DND-41 (cell line): ENCODE measurements around the gene CHRNA1.

Experiments
- ATAC-seq: fragments of 200-7000 bp; cut with Tn5 transposase; 3 replicates; pipeline ENCODE4 v1.9.1; 2021; ENCODE audit warnings: low read depth; ENCODE audit not compliant: insufficient read depth
- DNase-seq: peaks from one replicate; pipeline ENCODE4 v3.0.0-alpha.2; 2020
- H2AFZ ChIP-seq: 2 replicates; pipeline ENCODE4 v1.6.0; 2012; ENCODE audit warnings: low read depth, low read length
- H3K27ac ChIP-seq: 2 replicates; pipeline ENCODE4 v1.5.1; 2012; ENCODE audit warnings: low read length, inconsistent platforms
- H3K27me3 ChIP-seq: fragments of 200-600 bp; sonication (generic); 2 replicates; pipeline ENCODE4 v1.6.0; 2012; ENCODE audit warnings: low read length, mild to moderate bottlenecking, inconsistent platforms; ENCODE audit not compliant: insufficient read depth, poor library complexity
- H3K36me3 ChIP-seq: 2 replicates; pipeline ENCODE4 v1.5.1; 2012; ENCODE audit warnings: low read length, inconsistent platforms; ENCODE audit not compliant: insufficient read depth
- H3K4me1 ChIP-seq: 2 replicates; pipeline ENCODE4 v1.5.1; 2012; ENCODE audit warnings: mild to moderate bottlenecking, low read length; ENCODE audit not compliant: insufficient read depth
- H3K4me2 ChIP-seq: 2 replicates; pipeline ENCODE4 v1.6.0; 2012; ENCODE audit warnings: mild to moderate bottlenecking, moderate library complexity, low read length, inconsistent platforms; ENCODE audit not compliant: insufficient read depth
- H3K4me3 ChIP-seq, 2 experiments: fragments of 200-600 bp in 1 of 2; shearing (Covaris generic) in 1 of 2; 2 replicates each; pipeline ENCODE4 v1.5.1; 2012 to 2016; ENCODE audit warnings: inconsistent platforms in 2 of 2, low read length in 2 of 2, mild to moderate bottlenecking in 2 of 2, low read depth in 1 of 2, moderate library complexity in 1 of 2
- H3K79me2 ChIP-seq: 2 replicates; pipeline ENCODE4 v1.6.0; 2012; ENCODE audit warnings: low read length, inconsistent platforms; ENCODE audit not compliant: insufficient read depth
- H3K9ac ChIP-seq: 2 replicates; pipeline ENCODE4 v1.6.0; 2012; ENCODE audit warnings: low read depth, mild to moderate bottlenecking, inconsistent platforms, low read length, moderate library complexity
- H3K9me3 ChIP-seq: 2 replicates; pipeline ENCODE4 v1.5.1; 2012; ENCODE audit warnings: low read length, moderate library complexity, mild to moderate bottlenecking, inconsistent platforms; ENCODE audit not compliant: insufficient read depth, severe bottlenecking
- H4K20me1 ChIP-seq: 2 replicates; pipeline ENCODE4 v1.6.0; 2012; ENCODE audit warnings: low read length; ENCODE audit not compliant: insufficient read depth
- EZH2 ChIP-seq: IDR thresholded peaks from 3 replicates; pipeline ENCODE4 v1.6.1; 2012; ENCODE audit warnings: borderline replicate concordance, low read depth, mild to moderate bottlenecking, moderate library complexity, low read length, inconsistent platforms; ENCODE audit not compliant: severe bottlenecking
- TF ChIP-seq, protein P1 (sequence below): IDR thresholded peaks from 2 replicates; pipeline ENCODE4 v1.5.1; 2012; ENCODE audit warnings: borderline replicate concordance, low read length, moderate library complexity, mild to moderate bottlenecking; ENCODE audit not compliant: poor library complexity, severe bottlenecking; ENCODE audit errors: extremely low read depth

Gene CHRNA1

DNA sequence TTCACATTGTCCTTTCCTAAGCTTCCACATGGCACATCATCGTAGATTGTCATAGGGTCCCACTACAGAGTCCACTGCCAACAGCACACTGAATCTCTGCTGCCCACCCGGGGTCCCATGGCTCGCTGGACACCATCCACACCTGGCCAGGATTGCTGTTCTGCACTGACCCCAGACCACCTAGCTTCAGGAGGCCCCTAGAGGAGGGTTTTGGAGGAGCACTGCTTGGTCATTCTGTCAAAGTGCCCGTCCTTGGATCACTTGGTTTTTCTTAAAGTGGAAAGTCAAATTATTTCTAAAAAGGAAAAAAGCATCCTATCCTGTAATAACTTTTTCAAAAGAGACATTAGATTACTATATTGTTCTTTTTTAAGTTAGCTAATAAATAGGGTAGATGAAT is 59.0 kb downstream of the CHRNA1 start:
- ATAC-seq (no peak), DNase-seq (no peak)
- no peaks in the 10 kb centered on the region for H3K79me2 ChIP-seq
- H2AFZ ChIP-seq, result no peak overlapping the region
- TF ChIP-seq EZH2, result no peak
- TF ChIP-seq, protein P1, sequence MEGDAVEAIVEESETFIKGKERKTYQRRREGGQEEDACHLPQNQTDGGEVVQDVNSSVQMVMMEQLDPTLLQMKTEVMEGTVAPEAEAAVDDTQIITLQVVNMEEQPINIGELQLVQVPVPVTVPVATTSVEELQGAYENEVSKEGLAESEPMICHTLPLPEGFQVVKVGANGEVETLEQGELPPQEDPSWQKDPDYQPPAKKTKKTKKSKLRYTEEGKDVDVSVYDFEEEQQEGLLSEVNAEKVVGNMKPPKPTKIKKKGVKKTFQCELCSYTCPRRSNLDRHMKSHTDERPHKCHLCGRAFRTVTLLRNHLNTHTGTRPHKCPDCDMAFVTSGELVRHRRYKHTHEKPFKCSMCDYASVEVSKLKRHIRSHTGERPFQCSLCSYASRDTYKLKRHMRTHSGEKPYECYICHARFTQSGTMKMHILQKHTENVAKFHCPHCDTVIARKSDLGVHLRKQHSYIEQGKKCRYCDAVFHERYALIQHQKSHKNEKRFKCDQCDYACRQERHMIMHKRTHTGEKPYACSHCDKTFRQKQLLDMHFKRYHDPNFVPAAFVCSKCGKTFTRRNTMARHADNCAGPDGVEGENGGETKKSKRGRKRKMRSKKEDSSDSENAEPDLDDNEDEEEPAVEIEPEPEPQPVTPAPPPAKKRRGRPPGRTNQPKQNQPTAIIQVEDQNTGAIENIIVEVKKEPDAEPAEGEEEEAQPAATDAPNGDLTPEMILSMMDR, result no peak
- H3K9ac ChIP-seq, result no peak overlapping the region
- H3K36me3 ChIP-seq, result no peaks in the 10 kb centered on the region
- H3K4me3 ChIP-seq, result no peak overlapping the region
- no peaks in the 10 kb centered on the region for H3K4me1 ChIP-seq
- H4K20me1 ChIP-seq, result no peaks in the 10 kb centered on the region
- H3K9me3 ChIP-seq, result no peaks in the 10 kb centered on the region
- H3K4me2 ChIP-seq, result no peak overlapping the region
- no peak overlapping the region for H3K27ac ChIP-seq
- H3K27me3 ChIP-seq, result peaks cover 23% of the 10 kb centered on the region

DNA sequence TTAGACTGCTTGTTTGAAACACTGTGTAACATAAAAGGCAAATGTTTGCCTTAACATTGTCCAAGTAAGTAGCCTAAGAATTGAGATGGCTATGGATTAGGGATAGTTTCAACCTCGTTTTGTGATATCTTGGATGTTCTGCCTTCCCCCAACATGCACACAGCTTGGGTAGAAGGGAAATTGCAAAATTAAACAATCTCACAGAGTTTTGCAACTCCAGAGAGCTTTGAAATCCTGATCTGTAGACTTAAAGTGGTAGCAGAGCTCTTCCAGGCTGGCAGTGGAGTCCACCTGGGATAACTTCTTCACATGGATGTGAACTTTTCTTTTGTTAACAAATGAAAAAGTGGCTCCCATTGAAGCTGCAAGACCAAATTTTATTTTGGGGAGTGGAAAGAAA is 59.6 kb downstream of the CHRNA1 start:
- ATAC-seq, result no peak
- no peaks in the 10 kb centered on the region for H3K79me2 ChIP-seq
- H3K9ac ChIP-seq, result no peak overlapping the region
- H3K4me1 ChIP-seq, result no peaks in the 10 kb centered on the region
- H3K27ac ChIP-seq, result no peak overlapping the region
- no peak overlapping the region for H3K4me3 ChIP-seq
- no peak for DNase-seq
- no peak overlapping the region for H3K4me2 ChIP-seq
- no peaks in the 10 kb centered on the region for H3K36me3 ChIP-seq
- H4K20me1 ChIP-seq, result no peaks in the 10 kb centered on the region
- no peaks in the 10 kb centered on the region for H3K9me3 ChIP-seq
- peaks cover 19% of the 10 kb centered on the region for H3K27me3 ChIP-seq
- no peak overlapping the region for H2AFZ ChIP-seq
- TF ChIP-seq, protein P1, result no peak
- no peak for TF ChIP-seq EZH2

DNA sequence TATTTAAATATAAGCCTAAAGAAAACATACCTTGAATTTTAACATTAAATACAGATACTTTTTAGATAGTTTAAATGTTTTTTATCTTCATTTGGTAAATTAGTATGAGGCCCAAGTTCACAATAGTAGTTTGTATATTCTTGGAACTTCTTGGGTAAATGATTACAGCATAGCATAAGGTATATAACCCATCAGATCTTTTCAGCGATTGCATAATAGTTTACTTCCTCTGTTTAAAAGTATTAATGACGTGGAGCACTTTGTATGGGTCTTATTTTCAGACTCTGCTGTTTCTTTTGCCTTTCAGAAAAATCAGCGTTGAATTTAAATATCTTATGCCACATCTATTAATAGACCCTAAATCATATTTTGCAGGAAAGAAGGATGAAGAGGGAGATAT is 60.2 kb downstream of the CHRNA1 start:
- Histone ChIP-seq H3K36me3 (no peaks in the 10 kb centered on the region), H2AFZ (no peak overlapping the region), H3K9ac (no peak overlapping the region), H3K9me3 (no peaks in the 10 kb centered on the region), H3K4me2 (no peak overlapping the region), H3K4me1 (no peaks in the 10 kb centered on the region), H3K79me2 (no peaks in the 10 kb centered on the region), H3K4me3 (no peak overlapping the region), H3K27ac (no peak overlapping the region), H3K27me3 (peaks cover 19% of the 10 kb centered on the region), H4K20me1 (no peaks in the 10 kb centered on the region)
- ATAC-seq, result no peak
- DNase-seq, result no peak
- no peak for TF ChIP-seq EZH2
- TF ChIP-seq, protein P1, result no peak

DNA sequence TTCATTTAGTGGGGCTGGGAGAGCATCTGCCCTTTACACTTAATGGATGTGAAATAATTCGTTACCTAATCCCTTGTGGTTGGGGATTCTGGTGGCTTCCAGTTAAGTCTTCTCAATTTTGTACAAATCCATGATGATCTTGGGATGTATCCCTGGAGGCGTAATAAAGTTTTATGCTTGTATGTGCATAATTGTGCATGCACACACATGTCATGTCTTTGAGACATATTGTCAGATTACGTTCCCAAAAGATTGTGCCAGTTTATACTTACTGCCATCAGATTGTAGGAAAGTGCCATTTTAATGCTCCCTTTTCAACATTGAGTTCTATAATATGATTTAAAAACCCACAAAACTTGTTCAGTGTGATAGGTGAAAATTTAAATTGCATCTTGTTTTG is 60.8 kb downstream of the CHRNA1 start:
- Histone ChIP-seq H3K9me3 (no peaks in the 10 kb centered on the region), H4K20me1 (no peaks in the 10 kb centered on the region), H3K4me3 (no peak overlapping the region), H2AFZ (no peak overlapping the region), H3K27ac (no peak overlapping the region), H3K36me3 (no peaks in the 10 kb centered on the region), H3K27me3 (peaks cover 19% of the 10 kb centered on the region), H3K4me2 (no peak overlapping the region), H3K9ac (no peak overlapping the region), H3K4me1 (no peaks in the 10 kb centered on the region), H3K79me2 (no peaks in the 10 kb centered on the region)
- no peak for TF ChIP-seq EZH2
- TF ChIP-seq, protein P1, result no peak
- DNase-seq (no peak), ATAC-seq (no peak)
